HG03342 (cell line): ENCODE results near the gene EVX2.

Experiments
- ATAC-seq: cut with Tn5 transposase; IDR thresholded peaks from one replicate; pipeline ENCODE4 v1.9.1; 2021; ENCODE audit warnings: mild to moderate bottlenecking, moderate library complexity; ENCODE audit not compliant: unreplicated experiment

The EVX2 gene

GRCh38 chr2:176067589-176068418, 16.0 kb downstream of the EVX2 start:
- ATAC-seq, result no peak

- no peak for ATAC-seq
Measured at GRCh38 chr2:176066645-176067588, 16.8 kb downstream of the EVX2 start.

GRCh38 chr2:176063958-176064357, 19.8 kb downstream of the EVX2 start:
- no peak for ATAC-seq

- ATAC-seq, result no peak
Measured at GRCh38 chr2:176056406-176056805, 27.4 kb downstream of the EVX2 start.

- no peak for ATAC-seq
Measured at GRCh38 chr2:176039375-176039774, 44.4 kb downstream of the EVX2 start.

GRCh38 chr2:176038694-176039093, 45.1 kb downstream of the EVX2 start:
- no peak for ATAC-seq

GRCh38 chr2:176035013-176035691, 48.6 kb downstream of the EVX2 start:
- no peak for ATAC-seq

GRCh38 chr2:176027806-176028205, 56.0 kb downstream of the EVX2 start:
- no peak for ATAC-seq
